Pancreas (tissue), 10 donors: Measurements from ENCODE around the gene PSMC4. TPM values are rescaled to one million over a fixed set of nuclear protein-coding genes. Genes with fewer than 3 reads are reported as not detected.

Source experiments
- ATAC-seq, 4 donors: fragments of 200-7000 bp; cut with Tn5 transposase; one replicate each; pipeline versions ENCODE4 v1.8.0 to v1.9.1; 2020; ENCODE audit warnings: mild to moderate bottlenecking in 4 of 4, moderate library complexity in 4 of 4
- DNase-seq, 6 donors: peaks; one replicate each; pipeline ENCODE4 v3.0.0-alpha.2; 2020
- FAIRE-seq: peaks from 2 replicates; lab custom pipeline; 2012; peaks lifted over from hg19 to GRCh38; lab: Jason Lieb, UNC
- H3K27ac ChIP-seq, 4 donors: fragments of 200-600 bp; sonication (generic); 1 replicate in 3 of 4; 2 replicates in 1 of 4; pipeline versions ENCODE4 v1.5.0 to v1.8.0; 2020
- H3K27me3 ChIP-seq, 4 donors: fragments of 200-600 bp; one replicate each; pipeline ENCODE4 v1.8.0; 2021
- H3K36me3 ChIP-seq, 3 donors: fragments of 200-600 bp; sonication (generic) in 1 of 3; one replicate each; pipeline versions ENCODE4 v1.5.0 to v1.8.0; 2020 to 2021
- H3K4me1 ChIP-seq, 3 donors: fragments of 200-600 bp; one replicate each; pipeline ENCODE4 v1.8.0; 2021
- H3K4me3 ChIP-seq, 4 donors: fragments of 200-600 bp; sonication (generic) in 2 of 4; one replicate each; pipeline versions ENCODE4 v1.5.0 to v1.8.0; 2020 to 2021
- H3K9me3 ChIP-seq, 4 donors: fragments of 200-600 bp; one replicate each; pipeline ENCODE4 v1.8.0; 2021
- CTCF ChIP-seq, 4 donors: fragments of 200-600 bp; sonication (generic) in 3 of 4; IDR thresholded peaks; one replicate each; pipeline versions ENCODE4 v1.5.0 to v1.8.0; 2021; ENCODE audit warnings: antibody characterized with exemption in 4 of 4
- WGBS, 2 donors: extraction: QIAGEN DNeasy Blood & Tissue Kit; methylation state at CpG; one replicate each; pipeline ENCODE4 v1.1.7; 2013; 5-methylcytosine and 5-hydroxymethylcytosine counted together
- intact Hi-C, 3 donors: fragments of 100-400 bp; cut with DNase I; formaldehyde crosslinking; loops; one replicate each; pipeline versions ENCODE4 v1.11.1 to v1.14.2; 2022
- polyA plus RNA-seq, 2 donors: library from polyadenylated mRNA; stranded (reverse); fragments of 200-250 nt; gene quantifications; one replicate each; pipeline ENCODE4 v1.2.3, GENCODE V29; 2013
- total RNA-seq, 6 donors: library from RNA; stranded (reverse); fragmentation: NEBNext Ultra II Directional in 4 of 6; extraction: Animal tissue kit (Norgen Biotek cat#: 25700) in 4 of 6; gene quantifications; one replicate each; pipeline versions ENCODE4 v1.2.1 to v1.2.4, GENCODE V29; 2021 to 2023
- donor health status: healthy with polysubstance abuse.
- donor health status: DM: no; HTN: no; CAD: no; lungs with moderate emphysema.
- donor health status: DM: no; HTN: no; CAD: no.
- donor health status: control.
- donor health status: control.
- donor health status: Bipolar disorder and iron deficiency.
- donor health status: DM: yes; HTN: yes; CAD: no.
- donor health status: DM: no; HTN: no; CAD: no.
- donor health status: DM: no; HTN: no; CAD: no.
- donor health status: DM: yes; HTN: yes; CAD: no.

PSMC4 gene
- total and polyA plus RNA-seq, 8 donors: 14.4 to 45.2 (median 30.0) TPM

GRCh38 chr19:40026597-40026970, 55.6 kb downstream of the PSMC4 start:
- Histone ChIP-seq H3K27ac (no peak overlapping the region), H3K9me3 (peaks cover 0 to 12% (median 3%) of the 10 kb centered on the region in 4 donors), H3K4me1 (no peaks in the 10 kb centered on the region), H3K36me3 (no peaks in the 10 kb centered on the region), H3K4me3 (no peak overlapping the region), H3K27me3 (no peaks in the 10 kb centered on the region)
- ATAC-seq: no peak
- WGBS, 2 donors: 96 to 97% methylated on average over 5 of the region's 5 CpGs
- intact Hi-C loops: no loop called here
- no peak for DNase-seq
- no peak for TF ChIP-seq CTCF (IDR thresholded peaks at IDR 0.05)
- no peak for FAIRE-seq

Other genes starting within 250 kb of the PSMC4 start
- 1 to 10 TPM in 1 of 6 donors, under 1 TPM in 1, not detected in 4; 0.47 to 1.4 TPM for gene CLC, start 233.1 kb upstream of the PSMC4 start, total RNA-seq
- not detected for gene CLC, start 233.1 kb upstream of the PSMC4 start, polyA plus RNA-seq
- gene LEUTX, start 192.3 kb upstream of the PSMC4 start, total RNA-seq: not detected
- gene LEUTX, start 192.3 kb upstream of the PSMC4 start, polyA plus RNA-seq: not detected
- gene DYRK1B, start 137.0 kb upstream of the PSMC4 start, total RNA-seq: 10 to 100 TPM in 1 of 6 donors, 1 to 10 TPM in 5; 6.2 to 14.1 (median 7.5) TPM
- 10 to 100 TPM; 12.8 to 20.6 TPM for gene DYRK1B, start 137.0 kb upstream of the PSMC4 start, polyA plus RNA-seq
- 100 to 1,000 TPM in 5 of 6 donors, 10 to 100 TPM in 1; 86.4 to 166 (median 109) TPM for gene FBL, start 124.8 kb upstream of the PSMC4 start, total RNA-seq
- 100 to 1,000 TPM in 1 of 2 donors, 10 to 100 TPM in 1; 96.4 to 131 TPM for gene FBL, start 124.8 kb upstream of the PSMC4 start, polyA plus RNA-seq
- gene FCGBP, start 36.5 kb upstream of the PSMC4 start, total RNA-seq: 100 to 1,000 TPM in 1 of 6 donors, 10 to 100 TPM in 4, 1 to 10 TPM in 1; 9.2 to 118 (median 47.5) TPM
- 1 to 10 TPM; 1.4 to 7.5 TPM for gene FCGBP, start 36.5 kb upstream of the PSMC4 start, polyA plus RNA-seq
- 1 to 10 TPM; 1.9 to 5.9 (median 3.6) TPM for gene ZNF546, start 25.9 kb downstream of the PSMC4 start, total RNA-seq
- 1 to 10 TPM; 1.2 to 2.6 TPM for gene ZNF546, start 25.9 kb downstream of the PSMC4 start, polyA plus RNA-seq
- 10 to 100 TPM in 2 of 6 donors, 1 to 10 TPM in 4; 6.2 to 14.9 (median 8.6) TPM for gene ZNF780B, start 85.1 kb downstream of the PSMC4 start, total RNA-seq
- 1 to 10 TPM; 4.4 to 8.3 TPM for gene ZNF780B, start 85.1 kb downstream of the PSMC4 start, polyA plus RNA-seq
- gene ZNF780A, start 119.8 kb downstream of the PSMC4 start, total RNA-seq: 10 to 100 TPM in 4 of 6 donors, 1 to 10 TPM in 2; 7.4 to 19.7 (median 11.4) TPM
- gene ZNF780A, start 119.8 kb downstream of the PSMC4 start, polyA plus RNA-seq: 10 to 100 TPM; 13.5 to 15.5 TPM
- gene MAP3K10, start 220.3 kb downstream of the PSMC4 start, total RNA-seq: 10 to 100 TPM in 1 of 6 donors, 1 to 10 TPM in 5; 5.9 to 13.7 (median 7.1) TPM
- 10 to 100 TPM; 12.4 to 32.8 TPM for gene MAP3K10, start 220.3 kb downstream of the PSMC4 start, polyA plus RNA-seq
- not detected for gene TTC9B, start 247.2 kb downstream of the PSMC4 start, total RNA-seq
- gene TTC9B, start 247.2 kb downstream of the PSMC4 start, polyA plus RNA-seq: under 1 TPM in 1 of 2 donors, not detected in 1; 0.05 TPM